ENCODE measurements around the gene VIPR2.

- no peak for TF ChIP-seq POLR2A (IDR thresholded peaks at IDR 0.05)
- TF ChIP-seq CTCF (IDR thresholded peaks at IDR 0.05): no peak
These were observed 47.7 kb downstream of the VIPR2 start for GRCh38 chr7:159096736-159097581.
